Astrocyte (in vitro differentiated cells and primary cell): ENCODE data around the gene BPNT1. TPM values are rescaled to one million over a fixed set of nuclear protein-coding genes. Genes with fewer than 3 reads are reported as not detected.
"Not testable (repeated sequence)": the region's sequence is repeated elsewhere in the genome, so short reads cannot be mapped to it uniquely, and the experiment has no call there.

Source experiments
- DNase-seq: peaks from one replicate; pipeline ENCODE4 v3.0.0-alpha.2; 2010; ENCODE audit warnings: low read depth
- FAIRE-seq: peaks from 2 replicates; lab custom pipeline; 2011; peaks lifted over from hg19 to GRCh38; lab: Jason Lieb, UNC
- H2AFZ ChIP-seq: 2 replicates; pipeline ENCODE4 v1.6.0; 2012; ENCODE audit warnings: low read depth, low read length, inconsistent platforms
- H3K27ac ChIP-seq: 2 replicates; pipeline ENCODE4 v1.5.1; 2011; ENCODE audit warnings: low read depth, low read length, inconsistent platforms
- H3K27me3 ChIP-seq: 2 replicates; pipeline ENCODE4 v1.6.0; 2011; ENCODE audit warnings: low read length, inconsistent platforms; ENCODE audit not compliant: insufficient read depth
- H3K36me3 ChIP-seq: 2 replicates; pipeline ENCODE4 v1.5.1; 2011; ENCODE audit warnings: low read length, inconsistent platforms; ENCODE audit not compliant: insufficient read depth
- H3K4me1 ChIP-seq: 2 replicates; pipeline ENCODE4 v1.5.1; 2011; ENCODE audit warnings: low read length, inconsistent platforms; ENCODE audit not compliant: insufficient read depth
- H3K4me2 ChIP-seq: 2 replicates; pipeline ENCODE4 v1.6.0; 2012; ENCODE audit warnings: low read length, inconsistent platforms
- H3K4me3 ChIP-seq: 2 replicates; pipeline ENCODE4 v1.5.1; 2011; ENCODE audit warnings: low read depth, mild to moderate bottlenecking, low read length, inconsistent platforms; ENCODE audit not compliant: insufficient read depth
- H3K79me2 ChIP-seq: 2 replicates; pipeline ENCODE4 v1.6.0; 2012; ENCODE audit warnings: mild to moderate bottlenecking, low read length, inconsistent platforms; ENCODE audit not compliant: insufficient read depth
- H3K9ac ChIP-seq: 2 replicates; pipeline ENCODE4 v1.6.0; 2012; ENCODE audit warnings: mild to moderate bottlenecking, low read length, inconsistent platforms
- H3K9me3 ChIP-seq: 2 replicates; pipeline ENCODE4 v1.5.1; 2012; ENCODE audit warnings: low read depth, mild to moderate bottlenecking, low read length, inconsistent platforms; ENCODE audit not compliant: insufficient read depth
- H4K20me1 ChIP-seq: 2 replicates; pipeline ENCODE4 v1.6.0; 2012; ENCODE audit warnings: low read length, inconsistent platforms; ENCODE audit not compliant: insufficient read depth
- H3K27ac Mint-ChIP-seq: one replicate; pipeline ENCODE4 v1.8.0; 2021; ENCODE audit warnings: mild to moderate bottlenecking, mixed read lengths; ENCODE audit not compliant: unreplicated experiment
- H3K27me3 Mint-ChIP-seq: one replicate; pipeline ENCODE4 v1.8.0; 2021; ENCODE audit warnings: low read depth, mixed read lengths; ENCODE audit not compliant: unreplicated experiment
- H3K36me3 Mint-ChIP-seq: one replicate; pipeline ENCODE4 v1.8.0; 2021; ENCODE audit warnings: low read depth, mixed read lengths; ENCODE audit not compliant: unreplicated experiment
- H3K4me1 Mint-ChIP-seq: one replicate; pipeline ENCODE4 v1.8.0; 2021; ENCODE audit warnings: low read depth, mixed read lengths; ENCODE audit not compliant: unreplicated experiment
- H3K4me3 Mint-ChIP-seq: one replicate; pipeline ENCODE4 v1.8.0; 2021; ENCODE audit warnings: mild to moderate bottlenecking, moderate library complexity, mixed read lengths; ENCODE audit not compliant: unreplicated experiment
- H3K9me3 Mint-ChIP-seq: one replicate; pipeline ENCODE4 v1.8.0; 2021; ENCODE audit warnings: mild to moderate bottlenecking, mixed read lengths; ENCODE audit not compliant: unreplicated experiment
- EZH2 ChIP-seq: IDR thresholded peaks from 2 replicates; pipeline ENCODE4 v1.6.1; 2012; ENCODE audit warnings: mild to moderate bottlenecking, low read length, inconsistent platforms; ENCODE audit not compliant: insufficient read depth
- total RNA-seq: library from RNA; stranded (reverse); gene quantifications from 2 replicates; pipeline ENCODE4 v1.2.1, GENCODE V29; 2021
- TF ChIP-seq, protein P1 (sequence below): IDR thresholded peaks from 2 replicates; pipeline ENCODE4 v1.5.1; 2011; ENCODE audit warnings: low read depth, mild to moderate bottlenecking, inconsistent platforms, low read length, moderate library complexity; ENCODE audit not compliant: insufficient read depth

The BPNT1 gene
- total RNA-seq, 1 donor from 2014 or later: 25.9 TPM

DNA sequence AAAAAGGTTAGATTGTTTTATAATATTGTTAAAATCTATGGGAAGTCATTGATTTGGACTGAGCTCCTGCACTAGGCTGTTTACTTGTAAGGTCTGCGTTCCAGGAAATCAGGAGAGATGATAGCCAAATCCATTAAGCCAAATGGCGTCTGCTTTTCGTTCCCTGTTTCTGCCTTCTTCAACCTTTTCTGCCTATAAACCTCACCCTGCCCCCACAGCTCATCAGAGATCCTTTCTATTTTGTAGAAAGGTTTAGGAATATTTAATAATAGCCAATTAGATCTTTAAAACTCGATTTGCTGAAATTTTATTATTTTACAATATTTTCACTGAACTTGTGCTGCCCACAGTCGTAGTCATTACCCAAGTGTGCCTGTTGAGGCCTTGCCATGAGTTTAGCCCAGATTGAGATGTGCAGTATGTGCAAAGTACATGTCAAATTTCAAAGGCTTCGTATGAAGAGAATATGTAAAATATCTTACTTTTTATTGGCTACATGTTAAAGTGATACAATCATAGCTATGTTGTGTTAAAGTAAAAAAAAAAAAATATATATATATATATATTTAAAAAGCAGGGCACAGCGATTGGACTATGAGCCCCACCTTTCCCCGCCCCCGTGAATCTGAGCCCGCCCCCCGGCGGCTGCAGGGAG is 3.9 kb upstream of the BPNT1 start:
- DNase-seq: no peak
- Mint-ChIP-seq H3K9me3 (no peaks in the 10 kb centered on the region), H3K4me1 (peaks cover 7% of the 10 kb centered on the region), H3K27me3 (no peaks in the 10 kb centered on the region), H3K4me3 (no peak overlapping the region), H3K27ac (no peak overlapping the region), H3K36me3 (peaks cover 4% of the 10 kb centered on the region)
- no peak for TF ChIP-seq EZH2
- TF ChIP-seq, protein P1, sequence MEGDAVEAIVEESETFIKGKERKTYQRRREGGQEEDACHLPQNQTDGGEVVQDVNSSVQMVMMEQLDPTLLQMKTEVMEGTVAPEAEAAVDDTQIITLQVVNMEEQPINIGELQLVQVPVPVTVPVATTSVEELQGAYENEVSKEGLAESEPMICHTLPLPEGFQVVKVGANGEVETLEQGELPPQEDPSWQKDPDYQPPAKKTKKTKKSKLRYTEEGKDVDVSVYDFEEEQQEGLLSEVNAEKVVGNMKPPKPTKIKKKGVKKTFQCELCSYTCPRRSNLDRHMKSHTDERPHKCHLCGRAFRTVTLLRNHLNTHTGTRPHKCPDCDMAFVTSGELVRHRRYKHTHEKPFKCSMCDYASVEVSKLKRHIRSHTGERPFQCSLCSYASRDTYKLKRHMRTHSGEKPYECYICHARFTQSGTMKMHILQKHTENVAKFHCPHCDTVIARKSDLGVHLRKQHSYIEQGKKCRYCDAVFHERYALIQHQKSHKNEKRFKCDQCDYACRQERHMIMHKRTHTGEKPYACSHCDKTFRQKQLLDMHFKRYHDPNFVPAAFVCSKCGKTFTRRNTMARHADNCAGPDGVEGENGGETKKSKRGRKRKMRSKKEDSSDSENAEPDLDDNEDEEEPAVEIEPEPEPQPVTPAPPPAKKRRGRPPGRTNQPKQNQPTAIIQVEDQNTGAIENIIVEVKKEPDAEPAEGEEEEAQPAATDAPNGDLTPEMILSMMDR: no peak
- peaks cover 5% of the 10 kb centered on the region for H3K4me1 ChIP-seq
- H2AFZ ChIP-seq: no peak overlapping the region
- H3K36me3 ChIP-seq: peaks cover 4% of the 10 kb centered on the region
- H3K9ac ChIP-seq: no peak overlapping the region
- H3K9me3 ChIP-seq: no peaks in the 10 kb centered on the region
- FAIRE-seq: no peak
- H3K4me3 ChIP-seq: no peak overlapping the region
- peaks cover 27% of the 10 kb centered on the region for H3K79me2 ChIP-seq
- no peaks in the 10 kb centered on the region for H4K20me1 ChIP-seq
- no peak overlapping the region for H3K4me2 ChIP-seq
- no peak overlapping the region for H3K27ac ChIP-seq
- no peaks in the 10 kb centered on the region for H3K27me3 ChIP-seq

DNA sequence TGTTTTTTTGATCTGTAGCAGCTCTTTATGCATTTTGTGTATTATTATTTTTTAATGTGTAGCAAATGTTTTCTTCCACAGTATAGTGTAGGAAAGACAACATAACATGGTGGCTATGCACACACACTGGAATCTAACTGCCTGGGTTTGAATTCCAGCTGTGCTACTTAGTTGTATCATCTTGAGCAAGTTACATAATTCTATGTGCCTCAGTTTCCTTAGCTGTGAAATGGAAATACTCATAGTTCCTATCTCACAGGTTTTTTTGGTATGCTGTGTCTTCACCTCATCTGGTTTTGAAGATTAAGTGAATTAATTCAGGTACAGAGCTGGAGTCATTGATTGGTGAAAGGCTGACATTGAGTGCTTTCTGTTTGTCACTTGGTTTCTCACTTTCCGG is 3.1 kb upstream of the BPNT1 start:
- no peaks in the 10 kb centered on the region for H3K27me3 ChIP-seq
- no peak overlapping the region for H3K4me3 ChIP-seq
- no peak overlapping the region for H3K4me2 ChIP-seq
- DNase-seq: no peak
- Mint-ChIP-seq H3K27ac (no peak overlapping the region), H3K36me3 (no peaks in the 10 kb centered on the region), H3K4me3 (no peak overlapping the region), H3K4me1 (peaks cover 7% of the 10 kb centered on the region), H3K27me3 (no peaks in the 10 kb centered on the region), H3K9me3 (no peaks in the 10 kb centered on the region)
- no peaks in the 10 kb centered on the region for H4K20me1 ChIP-seq
- peaks cover 5% of the 10 kb centered on the region for H3K4me1 ChIP-seq
- H3K79me2 ChIP-seq: peaks cover 30% of the 10 kb centered on the region
- no peaks in the 10 kb centered on the region for H3K9me3 ChIP-seq
- no peak overlapping the region for H2AFZ ChIP-seq
- TF ChIP-seq, protein P1: no peak
- no peak overlapping the region for H3K27ac ChIP-seq
- no peaks in the 10 kb centered on the region for H3K36me3 ChIP-seq
- no peak overlapping the region for H3K9ac ChIP-seq
- no peak for FAIRE-seq

DNA sequence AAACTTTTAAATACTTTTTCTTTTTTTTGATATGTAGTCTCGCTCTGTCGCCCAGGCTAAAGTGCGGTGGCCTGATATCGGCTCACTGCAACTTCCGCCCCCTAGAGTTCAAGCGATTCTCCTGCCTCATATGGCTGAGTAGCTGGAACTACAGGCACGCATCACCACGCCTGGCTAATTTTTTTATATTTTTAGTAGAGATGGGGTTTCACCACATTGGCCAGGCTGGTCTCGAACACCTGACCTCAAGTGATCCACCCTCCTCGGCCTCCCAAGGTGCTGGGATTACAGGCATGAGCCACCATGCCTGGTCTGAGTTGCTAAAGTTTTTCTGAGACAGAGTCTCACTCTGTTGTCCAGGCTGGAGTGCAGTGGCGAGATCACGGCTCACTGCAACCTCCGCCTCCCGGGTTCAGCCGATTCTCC is 3.3 kb downstream of the BPNT1 start:
- DNase-seq, H3K27me3 Mint-ChIP-seq, H3K4me3 Mint-ChIP-seq, H3K4me1 ChIP-seq, H3K27me3 ChIP-seq, H3K27ac Mint-ChIP-seq, H3K9ac ChIP-seq, H4K20me1 ChIP-seq, H3K4me3 ChIP-seq, H3K27ac ChIP-seq, FAIRE-seq, H3K9me3 Mint-ChIP-seq, H3K36me3 ChIP-seq, H3K9me3 ChIP-seq, H3K4me1 Mint-ChIP-seq, H2AFZ ChIP-seq, H3K36me3 Mint-ChIP-seq, H3K4me2 ChIP-seq: not testable (repeated sequence)
- H3K79me2 ChIP-seq: peaks cover 21% of the 10 kb centered on the region
